Panc1 (cell line): ENCODE data around the gene LENEP.

ENCODE experiments used
- CTCF ChIP-seq: fragments of 450-650 bp; IDR thresholded peaks from 2 replicates; pipeline ENCODE4 v1.5.1; 2017; ENCODE audit warnings: mild to moderate bottlenecking
- POLR2AphosphoS5 ChIP-seq: IDR thresholded peaks from 2 replicates; pipeline ENCODE4 v1.6.1; 2012; ENCODE audit warnings: mild to moderate bottlenecking, low read depth, low read length, moderate library complexity
- REST ChIP-seq, 2 experiments: IDR thresholded peaks; 2 replicates each; pipeline ENCODE4 v1.6.1; 2011 to 2012; ENCODE audit warnings: low read depth in 2 of 2, control low read depth in 1 of 2, low read length in 1 of 2, mild to moderate bottlenecking in 1 of 2, moderate library complexity in 1 of 2; ENCODE audit not compliant: insufficient read depth in 1 of 2

GRCh38 chr1:154975409-154976059 is 17.9 kb upstream of the LENEP start:
- TF ChIP-seq REST (IDR thresholded peaks at IDR 0.05; ENCODE audit: insufficient read depth in 1 of 2, low read depth in 2 of 2, low read length in 1 of 2) (no peak), CTCF (no peak), POLR2AphosphoS5 (no peak)
